HG03064 (cell line): ENCODE results near the gene EIF4A3.
"Not testable (repeated sequence)": the region's sequence is repeated elsewhere in the genome, so short reads cannot be mapped to it uniquely, and the experiment has no call there.

Source experiments
- ATAC-seq: cut with Tn5 transposase; IDR thresholded peaks from one replicate; pipeline ENCODE4 v1.9.1; 2021; ENCODE audit warnings: low read depth; ENCODE audit not compliant: unreplicated experiment

The EIF4A3 gene

GRCh38 chr17:80173916-80174315 is 27.0 kb upstream of the EIF4A3 start:
- no peak for ATAC-seq

- ATAC-seq, result no peak
Observed at GRCh38 chr17:80173126-80173525, 26.2 kb upstream of the EIF4A3 start.

- no peak for ATAC-seq
Observed at GRCh38 chr17:80171681-80172080, 24.8 kb upstream of the EIF4A3 start.

GRCh38 chr17:80169784-80170500 is 23.0 kb upstream of the EIF4A3 start, which contains the start of gene CARD14:
CARD14 (plus strand) TSS chr17:80170030; CDS start chr17:80181439, 11,409 bp downstream.
- no peak for ATAC-seq

- no peak for ATAC-seq
Observed at GRCh38 chr17:80169107-80169506, 22.2 kb upstream of the EIF4A3 start.

GRCh38 chr17:80168371-80168770 is 21.4 kb upstream of the EIF4A3 start:
- no peak for ATAC-seq

GRCh38 chr17:80166446-80166845 is 19.5 kb upstream of the EIF4A3 start:
- ATAC-seq, result no peak

- no peak for ATAC-seq
Observed at GRCh38 chr17:80164185-80164584, 17.3 kb upstream of the EIF4A3 start.

GRCh38 chr17:80163336-80163735 is 16.4 kb upstream of the EIF4A3 start:
- no peak for ATAC-seq

- no peak for ATAC-seq
Observed at GRCh38 chr17:80160536-80160935, 13.6 kb upstream of the EIF4A3 start.

GRCh38 chr17:80158846-80159245 is 11.9 kb upstream of the EIF4A3 start:
- no peak for ATAC-seq

- not testable (repeated sequence) for ATAC-seq
Observed at GRCh38 chr17:80155600-80155999, 8.7 kb upstream of the EIF4A3 start.

GRCh38 chr17:80154166-80154565 is 7.2 kb upstream of the EIF4A3 start:
- ATAC-seq, result no peak

GRCh38 chr17:80153004-80153403 is 6.1 kb upstream of the EIF4A3 start:
- peak; percentile 87 for ATAC-seq

GRCh38 chr17:80152081-80152702 is 5.3 kb upstream of the EIF4A3 start:
- no peak for ATAC-seq

GRCh38 chr17:80151333-80151732 is 4.4 kb upstream of the EIF4A3 start:
- no peak for ATAC-seq

- peak; percentile 10 for ATAC-seq
Observed at GRCh38 chr17:80146121-80147034, 550 bp downstream of the EIF4A3 start.

GRCh38 chr17:80145076-80146075 is 1.6 kb downstream of the EIF4A3 start:
- no peak for ATAC-seq

- ATAC-seq, result no peak
Observed at GRCh38 chr17:80142929-80143328, 4.0 kb downstream of the EIF4A3 start.
